Camera-type eye (tissue), 1 donor: ENCODE data around the gene ZSWIM2. TPM values are rescaled to one million over a fixed set of nuclear protein-coding genes. Genes with fewer than 3 reads are reported as not detected.

ENCODE experiments used
- total RNA-seq: library from RNA; depleted of rRNA; stranded (reverse); fragments of >200 nt; gene quantifications from one replicate; pipeline ENCODE4 v1.2.3, GENCODE V29; 2014

ZSWIM2 gene
- total RNA-seq: not detected

GRCh38 chr2:186848873-186849578 is at the start of gene ZSWIM2:
ZSWIM2 (minus strand) TSS chr2:186849170; CDS start chr2:186849130, 40 bp downstream.

Other genes with a start within 250 kb of the ZSWIM2 start
- gene FAM171B, start 155.1 kb downstream of the ZSWIM2 start, total RNA-seq: 50.8 TPM